ENCODE measurements around the gene NBEAL2.

The NBEAL2 gene

GRCh38 chr3:47005212-47006144 lies 26.0 kb downstream of the NBEAL2 start:
- Histone ChIP-seq H3K4me3 (ENCODE audit: low read length in 2 of 2) (no peak overlapping the region), H3K9ac (ENCODE audit: low read depth in 1 of 2, low read length in 2 of 2) (no peak overlapping the region), H3K27me3 (ENCODE audit: control insufficient read depth in 2 of 2, insufficient read depth in 2 of 2, low read length in 2 of 2) (no peaks in the 10 kb centered on the region), H3K36me3 (ENCODE audit: control insufficient read depth in 2 of 2, insufficient read depth in 2 of 2, low read length in 2 of 2) (peaks cover 54 to 66% of the 10 kb centered on the region in 2 donors), H3K9me3 (ENCODE audit: control insufficient read depth in 2 of 2, low read length in 2 of 2) (no peaks in the 10 kb centered on the region), H3K27ac (ENCODE audit: low read depth in 2 of 2, low read length in 2 of 2) (no peak overlapping the region), H3K4me1 (ENCODE audit: control insufficient read depth in 2 of 2, insufficient read depth in 2 of 2, low read length in 2 of 2) (no peaks in the 10 kb centered on the region)

- no peak overlapping the region for H3K4me3 ChIP-seq (ENCODE audit: low read length in 2 of 2)
- peaks cover 50 to 59% of the 10 kb centered on the region in 2 donors for H3K36me3 ChIP-seq (ENCODE audit: control insufficient read depth in 2 of 2, insufficient read depth in 2 of 2, low read length in 2 of 2)
Observed at GRCh38 chr3:47006145-47006651, 26.7 kb downstream of the NBEAL2 start.

GRCh38 chr3:47007001-47007400 lies 27.5 kb downstream of the NBEAL2 start:
- no peaks in the 10 kb centered on the region for H3K27me3 ChIP-seq (ENCODE audit: control insufficient read depth in 2 of 2, insufficient read depth in 2 of 2, low read length in 2 of 2)
- peaks cover 42 to 51% of the 10 kb centered on the region in 2 donors for H3K36me3 ChIP-seq (ENCODE audit: control insufficient read depth in 2 of 2, insufficient read depth in 2 of 2, low read length in 2 of 2)
- H3K9me3 ChIP-seq (ENCODE audit: control insufficient read depth in 2 of 2, low read length in 2 of 2) = no peaks in the 10 kb centered on the region
- H3K9ac ChIP-seq (ENCODE audit: low read depth in 1 of 2, low read length in 2 of 2) = no peak overlapping the region
- no peak overlapping the region for H3K4me3 ChIP-seq (ENCODE audit: low read length in 2 of 2)
- H3K4me1 ChIP-seq (ENCODE audit: control insufficient read depth in 2 of 2, insufficient read depth in 2 of 2, low read length in 2 of 2) = no peaks in the 10 kb centered on the region
- no peak overlapping the region for H3K27ac ChIP-seq (ENCODE audit: low read depth in 2 of 2, low read length in 2 of 2)

More at GRCh38 chr3:47006145-47006651, 26.7 kb downstream of the NBEAL2 start:
- Histone ChIP-seq H3K27me3 (ENCODE audit: control insufficient read depth in 2 of 2, insufficient read depth in 2 of 2, low read length in 2 of 2) (no peaks in the 10 kb centered on the region), H3K27ac (ENCODE audit: low read depth in 2 of 2, low read length in 2 of 2) (no peak overlapping the region), H3K9me3 (ENCODE audit: control insufficient read depth in 2 of 2, low read length in 2 of 2) (no peaks in the 10 kb centered on the region), H3K4me1 (ENCODE audit: control insufficient read depth in 2 of 2, insufficient read depth in 2 of 2, low read length in 2 of 2) (no peaks in the 10 kb centered on the region), H3K9ac (ENCODE audit: low read depth in 1 of 2, low read length in 2 of 2) (no peak overlapping the region)

GRCh38 chr3:47007482-47008233 lies 28.2 kb downstream of the NBEAL2 start:
- no peak overlapping the region for H3K9ac ChIP-seq (ENCODE audit: low read depth in 1 of 2, low read length in 2 of 2)
- no peaks in the 10 kb centered on the region for H3K4me1 ChIP-seq (ENCODE audit: control insufficient read depth in 2 of 2, insufficient read depth in 2 of 2, low read length in 2 of 2)
- no peaks in the 10 kb centered on the region for H3K27me3 ChIP-seq (ENCODE audit: control insufficient read depth in 2 of 2, insufficient read depth in 2 of 2, low read length in 2 of 2)
- no peak overlapping the region for H3K27ac ChIP-seq (ENCODE audit: low read depth in 2 of 2, low read length in 2 of 2)
- H3K9me3 ChIP-seq (ENCODE audit: control insufficient read depth in 2 of 2, low read length in 2 of 2) = no peaks in the 10 kb centered on the region
- H3K36me3 ChIP-seq (ENCODE audit: control insufficient read depth in 2 of 2, insufficient read depth in 2 of 2, low read length in 2 of 2) = peaks cover 37 to 46% of the 10 kb centered on the region in 2 donors
- no peak overlapping the region for H3K4me3 ChIP-seq (ENCODE audit: low read length in 2 of 2)

- peak overlapping the region in 1 of 2 donors; percentile 38 for H3K4me3 ChIP-seq (ENCODE audit: low read length in 2 of 2)
- no peaks in the 10 kb centered on the region for H3K4me1 ChIP-seq (ENCODE audit: control insufficient read depth in 2 of 2, insufficient read depth in 2 of 2, low read length in 2 of 2)
- H3K9me3 ChIP-seq (ENCODE audit: control insufficient read depth in 2 of 2, low read length in 2 of 2) = no peaks in the 10 kb centered on the region
- no peak overlapping the region for H3K27ac ChIP-seq (ENCODE audit: low read depth in 2 of 2, low read length in 2 of 2)
- H3K36me3 ChIP-seq (ENCODE audit: control insufficient read depth in 2 of 2, insufficient read depth in 2 of 2, low read length in 2 of 2) = peaks cover 31 to 41% of the 10 kb centered on the region in 2 donors
- no peak overlapping the region for H3K9ac ChIP-seq (ENCODE audit: low read depth in 1 of 2, low read length in 2 of 2)
- no peaks in the 10 kb centered on the region for H3K27me3 ChIP-seq (ENCODE audit: control insufficient read depth in 2 of 2, insufficient read depth in 2 of 2, low read length in 2 of 2)
Observed at GRCh38 chr3:47008234-47008796, 28.8 kb downstream of the NBEAL2 start.

GRCh38 chr3:47008851-47009224 lies 29.4 kb downstream of the NBEAL2 start:
- no peaks in the 10 kb centered on the region for H3K9me3 ChIP-seq (ENCODE audit: control insufficient read depth in 2 of 2, low read length in 2 of 2)
- H3K4me3 ChIP-seq (ENCODE audit: low read length in 2 of 2) = peak overlapping the region; percentile 38 to 74
- H3K27ac ChIP-seq (ENCODE audit: low read depth in 2 of 2, low read length in 2 of 2) = no peak overlapping the region
- H3K4me1 ChIP-seq (ENCODE audit: control insufficient read depth in 2 of 2, insufficient read depth in 2 of 2, low read length in 2 of 2) = no peaks in the 10 kb centered on the region
- no peak overlapping the region for H3K9ac ChIP-seq (ENCODE audit: low read depth in 1 of 2, low read length in 2 of 2)
- no peaks in the 10 kb centered on the region for H3K27me3 ChIP-seq (ENCODE audit: control insufficient read depth in 2 of 2, insufficient read depth in 2 of 2, low read length in 2 of 2)
- peaks cover 31 to 39% of the 10 kb centered on the region in 2 donors for H3K36me3 ChIP-seq (ENCODE audit: control insufficient read depth in 2 of 2, insufficient read depth in 2 of 2, low read length in 2 of 2)

- Histone ChIP-seq H3K27me3 (ENCODE audit: control insufficient read depth in 2 of 2, insufficient read depth in 2 of 2, low read length in 2 of 2) (no peaks in the 10 kb centered on the region), H3K27ac (ENCODE audit: low read depth in 2 of 2, low read length in 2 of 2) (peak overlapping the region; percentile 57 to 72), H3K36me3 (ENCODE audit: control insufficient read depth in 2 of 2, insufficient read depth in 2 of 2, low read length in 2 of 2) (peaks cover 32 to 39% of the 10 kb centered on the region in 2 donors), H3K9ac (ENCODE audit: low read depth in 1 of 2, low read length in 2 of 2) (peak overlapping the region; percentile 60 to 75), H3K9me3 (ENCODE audit: control insufficient read depth in 2 of 2, low read length in 2 of 2) (no peaks in the 10 kb centered on the region), H3K4me1 (ENCODE audit: control insufficient read depth in 2 of 2, insufficient read depth in 2 of 2, low read length in 2 of 2) (no peaks in the 10 kb centered on the region), H3K4me3 (ENCODE audit: low read length in 2 of 2) (peak overlapping the region; percentile 73 to 74)
Observed at GRCh38 chr3:47009225-47010110, 30.0 kb downstream of the NBEAL2 start.

- Histone ChIP-seq H3K9ac (ENCODE audit: low read depth in 1 of 2, low read length in 2 of 2) (peak overlapping the region in 1 of 2 donors; percentile 75), H3K4me1 (ENCODE audit: control insufficient read depth in 2 of 2, insufficient read depth in 2 of 2, low read length in 2 of 2) (no peaks in the 10 kb centered on the region), H3K36me3 (ENCODE audit: control insufficient read depth in 2 of 2, insufficient read depth in 2 of 2, low read length in 2 of 2) (peaks cover 25 to 35% of the 10 kb centered on the region in 2 donors), H3K9me3 (ENCODE audit: control insufficient read depth in 2 of 2, low read length in 2 of 2) (no peaks in the 10 kb centered on the region), H3K4me3 (ENCODE audit: low read length in 2 of 2) (no peak overlapping the region), H3K27me3 (ENCODE audit: control insufficient read depth in 2 of 2, insufficient read depth in 2 of 2, low read length in 2 of 2) (no peaks in the 10 kb centered on the region), H3K27ac (ENCODE audit: low read depth in 2 of 2, low read length in 2 of 2) (peak overlapping the region in 1 of 2 donors; percentile 72)
Observed at GRCh38 chr3:47010111-47010712, 30.7 kb downstream of the NBEAL2 start.

- Histone ChIP-seq H3K27ac (ENCODE audit: low read depth in 2 of 2, low read length in 2 of 2) (no peak overlapping the region), H3K4me1 (ENCODE audit: control insufficient read depth in 2 of 2, insufficient read depth in 2 of 2, low read length in 2 of 2) (no peaks in the 10 kb centered on the region), H3K4me3 (ENCODE audit: low read length in 2 of 2) (no peak overlapping the region), H3K9ac (ENCODE audit: low read depth in 1 of 2, low read length in 2 of 2) (no peak overlapping the region), H3K9me3 (ENCODE audit: control insufficient read depth in 2 of 2, low read length in 2 of 2) (no peaks in the 10 kb centered on the region), H3K36me3 (ENCODE audit: control insufficient read depth in 2 of 2, insufficient read depth in 2 of 2, low read length in 2 of 2) (peaks cover 20 to 33% of the 10 kb centered on the region in 2 donors), H3K27me3 (ENCODE audit: control insufficient read depth in 2 of 2, insufficient read depth in 2 of 2, low read length in 2 of 2) (no peaks in the 10 kb centered on the region)
Observed at GRCh38 chr3:47010910-47011309, 31.4 kb downstream of the NBEAL2 start.

Measured in mucosa of rectum (tissue), 2 donors.